AG08395 (cell line): ENCODE results near the gene CD3E.

ENCODE experiments used
- DNase-seq: peaks from one replicate; pipeline ENCODE4 v3.0.0; 2012; ENCODE audit warnings: mixed read lengths, low spot score

CD3E gene

DNA sequence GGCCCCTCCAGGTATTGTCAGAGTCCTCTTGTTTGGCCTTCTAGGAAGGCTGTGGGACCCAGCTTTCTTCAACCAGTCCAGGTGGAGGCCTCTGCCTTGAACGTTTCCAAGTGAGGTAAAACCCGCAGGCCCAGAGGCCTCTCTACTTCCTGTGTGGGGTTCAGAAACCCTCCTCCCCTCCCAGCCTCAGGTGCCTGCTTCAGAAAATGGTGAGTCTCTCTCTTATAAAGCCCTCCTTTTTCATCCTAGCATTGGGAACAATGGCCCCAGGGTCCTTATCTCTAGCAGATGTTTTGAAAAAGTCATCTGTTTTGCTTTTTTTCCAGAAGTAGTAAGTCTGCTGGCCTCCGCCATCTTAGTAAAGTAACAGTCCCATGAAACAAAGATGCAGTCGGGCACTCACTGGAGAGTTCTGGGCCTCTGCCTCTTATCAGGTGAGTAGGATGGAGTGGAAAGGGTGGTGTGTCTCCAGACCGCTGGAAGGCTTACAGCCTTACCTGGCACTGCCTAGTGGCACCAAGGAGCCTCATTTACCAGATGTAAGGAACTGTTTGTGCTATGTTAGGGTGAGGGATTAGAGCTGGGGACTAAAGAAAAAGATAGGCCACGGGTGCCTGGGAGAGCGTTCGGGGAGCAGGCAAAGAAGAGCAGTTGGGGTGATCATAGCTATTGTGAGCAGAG, at the start of gene CD3E:
Gene CD3E, plus strand, starts transcription at position 163 of the 681 bp plus-strand sequence. Its CDS starts 223 bp downstream, at position 386.
- DNase-seq, result no peak

DNA sequence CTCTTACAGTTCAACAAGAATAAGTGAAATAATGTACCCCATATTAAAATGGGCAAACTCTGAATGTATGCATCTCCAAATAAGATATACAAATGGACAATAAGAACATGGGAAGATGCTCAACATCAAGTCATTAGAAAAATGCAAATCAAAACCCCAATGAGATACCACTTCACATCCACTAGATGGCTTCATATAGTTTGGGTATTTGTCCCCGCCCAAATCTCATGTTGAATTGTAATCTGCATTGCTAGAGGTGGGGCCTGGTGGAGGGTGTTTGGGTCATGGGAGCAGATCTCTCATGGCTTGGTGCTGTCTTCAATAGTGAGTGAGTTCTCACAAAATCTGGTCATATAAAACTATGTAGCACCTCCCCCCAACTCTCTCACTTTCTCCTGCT, 46.1 kb upstream of the CD3E start:
- DNase-seq, result no peak

DNA sequence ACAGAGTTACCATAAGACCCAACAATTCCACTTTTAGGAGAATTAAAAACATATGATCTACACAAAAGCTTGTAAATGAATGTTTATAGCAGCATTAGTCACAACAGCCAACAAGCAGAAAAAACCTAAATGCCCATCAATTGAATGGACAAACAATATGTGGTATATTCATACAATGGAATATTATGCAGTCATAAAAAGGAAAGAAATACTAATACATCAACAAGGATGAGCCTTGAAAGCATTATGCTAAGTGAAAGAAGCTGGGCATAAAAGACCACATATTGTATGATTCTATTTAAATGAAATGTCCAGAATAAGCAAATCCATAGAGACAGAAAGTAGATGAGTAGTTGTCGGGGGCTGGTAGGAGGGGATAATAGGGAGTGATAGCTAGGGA, 45.4 kb upstream of the CD3E start:
- no peak for DNase-seq

DNA sequence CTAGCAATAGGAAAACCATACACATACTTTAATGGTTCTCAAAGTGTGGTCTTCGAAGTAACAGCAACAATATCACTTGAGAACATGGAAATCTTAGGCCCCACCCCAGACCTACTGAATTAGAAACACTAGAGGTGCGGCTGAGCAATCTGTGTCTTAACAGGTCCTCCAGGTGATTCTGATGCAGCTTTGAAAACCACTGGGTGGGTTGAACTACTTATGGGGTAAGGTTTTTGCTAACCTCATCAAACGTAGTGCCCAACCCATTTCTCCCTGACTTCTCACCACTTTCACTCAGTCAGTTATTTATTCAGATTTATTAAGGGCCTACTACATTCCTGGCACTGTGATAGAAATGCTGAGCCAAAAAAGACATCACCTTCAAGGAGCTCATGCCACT, 44.2 kb upstream of the CD3E start:
- DNase-seq, result no peak

DNA sequence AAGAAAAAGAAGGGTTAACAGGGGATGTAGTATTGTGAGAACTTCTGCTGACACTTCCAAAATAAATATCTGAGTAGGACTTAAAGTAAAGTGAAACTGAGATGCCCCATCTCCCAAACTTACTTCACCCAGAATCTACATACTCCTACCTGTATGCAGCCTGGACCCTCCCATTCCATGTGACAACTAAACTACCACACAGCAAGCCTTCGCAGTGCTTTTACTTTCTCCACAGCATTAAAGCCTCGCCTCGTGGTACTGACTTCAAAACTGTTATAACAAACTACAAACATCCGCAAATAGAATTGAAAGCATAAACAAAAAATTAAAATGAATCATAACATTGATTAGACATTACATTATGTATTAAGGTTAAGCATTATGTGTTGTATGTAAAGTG, 41.4 kb upstream of the CD3E start:
- no peak for DNase-seq

DNA sequence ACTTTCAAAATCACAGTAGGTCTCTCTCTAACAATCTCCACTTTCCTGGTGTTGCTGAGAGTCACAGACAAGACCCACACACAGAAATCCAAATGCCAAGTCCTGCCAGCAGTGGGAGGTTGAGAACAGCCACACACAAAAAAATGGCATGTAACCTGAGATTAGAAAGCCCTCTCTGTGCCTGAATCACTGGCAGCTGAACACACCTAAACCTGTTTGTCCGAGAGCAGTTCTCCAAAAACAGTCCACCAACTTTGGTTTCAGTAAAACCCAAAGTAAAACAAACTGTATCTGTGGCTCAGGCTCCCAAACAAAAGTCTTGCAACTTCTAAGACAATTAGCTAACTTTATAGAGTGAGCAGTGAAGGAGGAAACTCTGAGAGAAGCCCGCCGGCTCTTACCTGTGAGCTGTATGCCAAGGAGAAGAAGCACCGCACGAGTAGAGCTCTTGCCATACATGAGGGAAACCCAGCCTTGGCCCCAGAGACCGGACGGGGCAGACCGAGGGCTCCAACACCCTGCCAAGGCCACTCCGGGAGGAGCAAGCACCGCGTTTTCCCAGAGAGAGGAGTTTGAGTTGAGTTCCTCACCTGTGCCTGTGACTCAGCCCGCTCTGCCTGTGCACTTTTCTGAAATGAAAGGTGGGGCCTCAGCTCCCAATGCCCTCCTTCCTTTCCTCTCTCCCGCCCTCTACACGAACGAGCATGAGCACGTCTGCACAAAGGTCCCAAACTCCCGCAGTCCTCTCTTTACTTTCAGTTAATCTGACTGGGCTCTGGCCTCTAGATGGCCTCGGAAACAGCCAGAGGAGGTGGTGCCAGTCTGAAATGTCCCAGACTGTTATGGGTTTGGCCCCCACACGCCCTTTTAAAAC, 40.6 kb upstream of the CD3E start, which contains the start of gene MPZL2:
Gene MPZL2, minus strand, starts transcription at position 603 of the 874 bp plus-strand sequence. Its CDS starts 144 bp downstream, at position 459.
- no peak for DNase-seq

DNA sequence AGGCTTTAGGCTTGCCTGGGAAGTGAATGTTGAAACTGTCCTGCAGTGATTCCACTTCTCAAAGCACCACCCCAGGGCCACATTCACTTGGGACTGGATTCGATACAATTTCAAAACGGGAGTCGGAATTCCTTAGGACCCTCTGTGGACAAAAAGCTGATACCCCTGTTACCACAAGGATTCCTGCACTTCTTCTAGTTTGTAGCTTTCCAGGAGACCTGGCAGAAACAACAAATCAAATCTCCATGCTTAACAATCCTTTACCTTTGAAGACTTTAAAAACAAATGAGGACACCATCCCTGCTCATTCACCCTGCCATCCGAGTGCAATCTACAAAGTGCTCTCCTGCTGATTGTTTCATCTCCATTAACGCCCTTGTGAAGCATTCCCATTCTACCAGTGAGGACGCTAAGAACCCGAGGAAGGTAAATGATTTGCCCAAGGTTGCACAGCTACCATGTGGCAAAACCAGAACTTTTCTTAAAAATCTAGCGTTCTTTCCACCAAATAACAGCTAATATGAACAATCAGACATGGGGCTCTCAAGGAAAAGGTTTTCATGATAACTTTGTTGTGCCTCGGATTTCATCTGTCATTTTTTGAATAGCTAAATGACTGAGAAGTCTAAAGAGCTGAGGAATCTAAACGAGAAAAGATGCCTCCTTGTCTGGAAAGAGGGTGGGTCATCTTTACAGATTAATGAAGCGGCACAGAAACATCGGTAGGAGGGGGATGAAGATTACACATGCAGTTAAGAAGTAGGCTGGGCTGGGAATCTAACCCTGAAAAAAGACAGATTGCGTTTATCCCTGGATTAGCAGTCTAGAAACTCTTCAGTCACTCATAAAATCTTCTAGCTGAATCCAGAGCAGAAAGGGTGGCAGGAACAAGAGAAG, 39.7 kb upstream of the CD3E start:
- DNase-seq, result no peak

DNA sequence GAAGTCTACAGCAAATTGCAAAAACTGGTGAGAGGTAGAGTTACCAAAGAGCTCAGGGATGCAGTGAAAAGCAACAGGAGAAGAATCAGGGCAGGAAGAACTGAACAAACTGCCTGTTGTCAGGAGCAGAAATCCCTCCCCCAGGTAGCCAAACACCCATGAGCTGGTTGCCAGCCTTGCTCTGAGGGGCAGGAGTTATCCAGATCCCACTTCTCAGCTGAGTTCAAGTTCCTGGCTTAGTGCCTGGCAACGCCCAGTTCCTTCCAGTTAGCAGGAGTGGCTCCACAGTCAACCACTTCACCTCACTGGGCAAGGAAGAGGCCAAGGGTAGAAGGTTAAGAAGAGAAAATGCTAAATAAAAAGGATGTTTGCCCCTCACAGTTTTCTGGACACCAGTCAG, 38.6 kb upstream of the CD3E start:
- no peak for DNase-seq

DNA sequence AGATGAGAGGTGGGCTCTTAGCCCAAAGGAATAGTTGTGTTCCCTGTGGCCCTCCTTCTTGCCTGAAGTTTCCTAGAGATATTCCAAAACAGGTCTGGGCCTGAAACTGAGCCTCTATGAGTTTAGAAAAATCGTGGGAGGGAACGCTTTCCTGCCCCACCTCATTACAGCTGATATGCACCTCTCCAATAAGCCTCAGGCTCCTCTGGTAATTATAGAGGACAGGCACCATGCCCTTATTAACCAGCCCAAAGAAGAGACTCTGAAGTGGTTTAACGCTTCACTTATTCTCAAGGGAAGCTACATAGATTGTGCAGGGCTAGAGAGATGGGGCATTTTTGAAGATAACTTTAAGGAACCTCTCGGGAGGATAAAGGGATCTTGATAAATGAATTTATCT, 37.0 kb upstream of the CD3E start:
- DNase-seq, result no peak

DNA sequence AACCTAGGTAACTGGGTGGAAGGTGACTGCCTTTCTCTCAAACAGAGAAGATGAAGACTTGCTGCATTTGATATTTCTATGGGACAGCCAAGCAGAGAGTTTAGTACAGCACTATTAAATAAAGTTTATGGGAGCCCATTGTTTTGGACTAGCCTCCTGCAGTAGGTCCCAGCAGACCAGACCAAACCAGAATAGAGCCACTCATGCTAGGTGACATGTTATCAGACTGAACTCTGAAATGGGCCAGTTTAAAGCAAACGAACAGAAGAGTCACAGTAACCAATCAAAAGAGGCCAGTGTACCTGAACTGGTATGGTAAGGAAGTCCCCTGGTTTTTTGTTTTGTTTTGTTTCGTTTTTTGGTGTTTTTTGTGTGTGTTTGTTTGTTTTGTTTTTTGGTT, 32.5 kb upstream of the CD3E start:
- no peak for DNase-seq

DNA sequence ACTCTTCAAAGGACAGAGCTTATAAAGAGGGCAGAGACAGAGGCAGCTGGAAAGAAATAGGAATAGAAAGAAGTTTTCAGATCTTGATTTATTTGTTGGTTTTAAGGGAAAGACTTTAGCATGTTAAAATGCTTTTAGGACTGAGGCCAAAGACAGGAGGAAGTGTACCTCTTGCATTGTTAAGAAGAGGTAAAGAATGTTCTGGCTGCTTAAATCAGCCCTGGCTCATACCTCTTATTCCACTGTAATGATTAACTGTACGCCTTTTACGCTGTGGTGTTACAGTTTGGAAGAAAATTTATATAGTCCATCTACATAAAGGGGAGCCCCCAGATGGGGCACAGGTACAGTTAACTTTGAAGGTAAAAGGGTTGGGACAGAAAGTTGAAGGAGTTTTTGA, 30.3 kb upstream of the CD3E start:
- no peak for DNase-seq

DNA sequence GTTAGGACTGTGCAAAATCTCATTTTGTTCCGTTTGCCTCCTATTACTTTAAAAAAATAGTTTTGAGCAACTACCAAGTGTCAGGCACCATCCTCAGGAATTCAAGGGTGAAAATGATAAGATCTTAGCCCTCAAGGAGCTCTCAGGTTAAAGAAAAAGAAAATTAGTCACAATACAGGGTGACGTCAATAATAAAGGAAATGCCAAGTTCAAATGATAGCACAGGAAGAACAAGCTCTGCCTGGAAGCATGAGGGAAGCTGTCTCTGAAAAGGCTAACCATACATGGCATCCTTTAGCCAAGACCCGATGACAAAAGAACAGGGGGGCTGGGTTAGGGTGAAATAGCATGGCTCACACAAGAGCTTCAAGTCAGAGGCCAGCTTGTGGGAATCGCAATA, 29.4 kb upstream of the CD3E start:
- DNase-seq, result no peak

DNA sequence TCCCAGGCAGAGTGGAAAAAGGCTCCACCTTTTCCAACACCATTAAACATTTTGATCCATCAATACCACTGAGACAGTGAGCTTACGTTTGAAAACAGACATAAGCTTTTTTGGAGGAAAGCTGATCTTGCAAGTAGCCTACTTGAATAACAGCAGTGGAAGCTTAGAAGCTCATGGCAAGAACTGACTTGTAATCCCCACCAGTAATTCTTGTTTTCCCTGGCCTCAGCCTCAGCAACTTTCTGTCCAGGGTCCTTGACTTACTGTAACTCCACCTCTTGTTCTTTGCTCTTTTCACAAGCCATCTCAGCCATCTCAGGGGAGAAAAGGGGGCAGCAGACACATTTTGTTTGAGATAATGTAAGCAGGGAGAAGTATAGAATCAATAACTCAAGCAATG, 28.1 kb upstream of the CD3E start:
- DNase-seq, result no peak

DNA sequence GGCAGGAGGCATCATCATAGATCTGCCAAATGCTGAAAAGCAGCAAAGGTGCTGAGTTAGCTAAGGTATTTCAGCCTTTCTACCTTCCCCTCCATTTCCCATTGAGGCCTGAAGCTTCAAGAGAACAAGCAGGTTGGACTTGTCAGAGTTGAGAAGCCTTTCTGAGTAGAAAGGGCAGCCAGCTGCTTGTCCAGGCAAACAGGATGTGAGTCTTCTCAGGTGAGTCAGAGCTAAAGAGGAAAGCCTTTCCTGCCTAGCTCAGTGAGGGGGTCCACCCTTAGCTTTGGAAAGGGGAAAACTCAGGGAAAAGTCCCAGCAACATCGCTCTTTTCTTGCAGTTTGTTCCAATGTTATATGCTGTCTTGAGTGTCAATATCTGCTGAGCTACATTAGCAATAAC, 27.2 kb upstream of the CD3E start:
- DNase-seq, result no peak

DNA sequence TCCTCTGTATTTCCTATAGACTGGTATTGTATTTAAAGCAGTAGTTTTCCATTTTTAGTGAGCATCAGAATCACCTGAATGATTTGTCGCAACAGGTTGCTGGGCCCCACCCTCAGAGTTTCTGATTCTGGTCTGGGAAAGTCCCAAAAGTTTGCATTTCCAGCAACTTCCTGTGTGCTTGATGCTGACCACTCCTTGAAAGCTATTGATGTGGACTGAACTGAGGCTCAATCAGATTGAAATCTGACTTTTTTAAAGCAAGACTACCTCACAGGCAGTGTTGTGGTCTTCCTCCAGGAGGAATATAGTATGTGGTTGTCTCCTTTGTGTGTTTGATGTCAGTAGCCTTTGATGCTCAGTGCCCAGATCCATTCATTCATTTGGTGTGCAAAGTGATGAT, 23.2 kb upstream of the CD3E start:
- DNase-seq, result no peak

DNA sequence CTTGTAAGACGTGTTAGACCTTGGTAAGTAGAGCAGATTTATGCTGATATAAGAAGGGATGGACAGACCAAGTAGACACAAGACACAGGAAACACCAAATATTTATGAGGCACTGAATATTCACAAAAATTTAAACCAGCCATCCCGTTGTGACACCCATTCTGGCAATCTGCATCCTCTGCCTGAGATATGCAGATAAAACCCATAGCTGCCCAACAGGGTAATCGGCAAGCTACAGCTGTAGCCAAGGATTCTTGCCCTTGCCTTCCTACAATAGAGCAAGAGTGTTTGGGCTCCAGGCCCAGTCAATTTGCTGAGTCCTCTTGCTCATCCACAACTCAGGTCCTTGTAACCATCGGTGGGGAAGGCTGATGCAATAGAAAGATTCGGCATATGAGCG, 21.9 kb upstream of the CD3E start:
- DNase-seq, result no peak

DNA sequence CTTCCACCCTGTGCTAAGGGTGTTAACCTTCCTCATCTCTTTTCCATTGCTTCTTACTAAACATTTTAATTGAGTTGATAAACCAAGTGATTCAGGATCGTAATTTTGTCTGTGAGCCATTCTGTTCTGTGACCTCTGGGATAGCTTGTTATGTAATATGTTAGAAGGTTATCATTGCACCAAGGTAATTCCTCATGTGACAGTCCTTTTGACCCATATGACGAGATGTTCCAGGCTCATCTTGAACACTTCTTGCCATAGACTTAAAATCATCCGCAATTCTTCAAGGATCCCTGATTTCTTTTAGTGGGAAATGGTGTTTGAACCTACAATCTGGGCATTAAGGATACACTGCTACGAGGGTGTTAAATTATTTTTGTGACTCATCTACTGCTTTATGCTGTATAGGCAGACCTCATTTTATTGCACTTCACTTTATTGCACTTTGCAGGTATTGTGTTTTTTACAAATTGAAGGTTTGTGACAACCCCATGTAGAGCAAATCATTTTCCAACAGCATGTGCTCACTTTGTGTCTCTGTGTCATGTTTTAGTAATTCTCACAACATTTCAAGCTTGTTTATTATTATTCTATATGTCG, 21.4 kb upstream of the CD3E start:
- DNase-seq, result no peak

DNA sequence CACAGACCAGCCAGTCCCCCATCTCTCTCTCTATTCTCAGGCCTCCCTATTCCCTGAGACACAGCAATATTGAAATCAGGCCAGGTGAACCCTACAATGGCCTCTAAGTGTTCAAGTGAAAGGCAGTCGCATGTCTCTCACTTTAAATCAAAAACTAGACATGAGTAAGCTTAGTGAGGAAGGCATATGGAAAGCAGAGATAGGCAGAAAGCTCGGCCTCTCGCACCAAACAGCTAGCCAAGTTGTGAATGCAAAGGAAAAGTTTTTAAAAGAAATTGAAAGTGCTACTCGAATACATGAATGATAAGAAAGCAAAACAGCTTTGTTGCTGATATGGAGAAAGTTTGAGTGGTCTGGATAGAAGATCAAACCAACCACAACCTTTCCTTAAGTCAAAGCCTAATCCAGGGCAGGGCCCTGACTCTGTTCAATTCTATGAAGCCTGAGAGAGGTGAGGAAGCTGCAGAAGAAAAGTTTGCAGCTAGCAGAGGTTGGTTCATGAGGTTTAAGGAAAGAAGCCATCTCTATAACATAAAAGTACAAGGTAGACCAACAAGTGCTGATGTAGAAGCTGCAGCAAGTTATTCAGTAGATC, 20.7 kb upstream of the CD3E start:
- DNase-seq, result no peak

DNA sequence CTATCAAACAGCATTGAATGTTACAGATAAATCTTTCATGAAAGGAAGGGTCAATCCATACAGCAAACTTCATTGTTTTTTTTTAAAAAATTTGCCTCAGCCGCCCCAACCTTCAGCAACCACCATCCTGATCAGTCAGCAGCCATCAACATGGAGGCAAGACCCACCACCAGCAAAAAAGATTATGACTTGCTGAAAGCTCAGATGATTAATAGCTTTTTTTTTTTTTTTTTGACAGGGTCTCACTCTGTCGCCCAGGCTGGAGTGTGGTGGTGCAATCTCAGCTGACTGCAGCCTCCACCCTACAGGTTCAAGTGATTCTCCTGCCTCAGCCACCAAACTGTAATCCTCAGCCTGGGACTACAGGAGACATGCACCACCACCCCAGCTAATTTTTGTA, 18.0 kb upstream of the CD3E start:
- no peak for DNase-seq

DNA sequence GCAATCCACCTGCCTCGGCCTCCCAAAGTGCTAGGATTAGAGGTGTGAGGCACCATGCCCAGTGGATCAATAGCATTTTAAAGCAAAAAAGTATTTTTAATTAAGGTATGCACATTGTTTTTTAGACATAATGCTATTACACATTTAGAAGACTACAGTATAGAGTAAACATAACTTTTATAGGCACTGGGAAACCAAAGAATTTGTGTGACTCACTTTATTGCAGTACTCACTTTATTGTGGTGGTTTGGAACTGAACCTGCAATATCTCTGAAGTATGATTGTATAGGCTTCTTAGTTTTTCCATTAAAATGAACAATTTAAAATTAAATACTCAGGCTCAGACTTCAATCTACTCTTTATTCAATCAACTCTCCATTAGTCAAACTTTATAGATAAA, 17.5 kb upstream of the CD3E start:
- DNase-seq, result no peak

DNA sequence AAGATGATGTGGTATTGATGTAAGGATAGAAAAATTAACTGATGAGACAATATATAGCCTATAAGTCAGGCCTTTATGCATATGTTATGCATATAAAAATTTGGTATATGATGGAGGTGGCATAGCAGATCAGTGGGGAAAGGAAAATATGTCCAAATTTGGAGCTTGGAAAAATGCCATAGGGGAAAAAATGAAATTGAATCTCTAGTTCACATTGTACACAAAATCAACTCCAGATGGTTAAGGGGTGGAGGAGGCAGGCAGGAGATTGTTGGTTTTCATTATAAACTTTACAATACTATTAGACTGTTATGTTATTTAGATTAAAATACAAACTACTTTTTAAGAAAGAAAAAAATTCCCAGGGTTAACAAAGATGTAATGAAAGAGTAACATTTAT, 15.1 kb upstream of the CD3E start:
- no peak for DNase-seq

DNA sequence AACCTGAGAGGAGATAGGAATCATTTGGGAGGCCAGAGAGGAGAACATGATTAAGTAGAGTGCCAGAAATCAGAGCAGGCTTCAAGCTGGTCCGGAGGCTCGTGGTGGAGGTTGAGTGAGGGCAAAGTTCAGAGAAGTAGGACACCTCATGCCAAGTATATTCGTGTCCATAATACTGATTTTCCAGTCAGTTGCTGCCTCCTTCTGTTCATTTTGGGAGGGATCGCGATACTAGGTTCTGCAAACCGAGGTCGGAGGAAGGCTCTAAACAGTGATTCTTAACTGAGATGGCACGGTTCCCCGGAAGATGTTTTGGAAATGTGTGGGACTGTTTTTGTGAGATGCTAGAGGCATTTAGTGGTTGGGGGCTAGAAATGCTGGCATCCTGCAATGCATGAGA, 13.6 kb upstream of the CD3E start:
- DNase-seq, result no peak
